Activated naive CD8-positive, alpha-beta T cell treated with anti-CD3 and anti-CD28 coated beads, Interleukin-2, amount 10 ng/mL, durations not matched to agents 7 days and 5 days (primary cell): ENCODE measurements around the gene TREML1. TPM values are rescaled to one million over a fixed set of nuclear protein-coding genes. Genes with fewer than 3 reads are reported as not detected.
"Not testable (repeated sequence)": the region's sequence is repeated elsewhere in the genome, so short reads cannot be mapped to it uniquely, and the experiment has no call there.

ENCODE experiments used
- ATAC-seq: fragments of 150-1000 bp; cut with Tn5 transposase; one replicate; pipeline ENCODE4 v1.10.0; 2021; ENCODE audit warnings: low read depth, moderate library complexity
- POLR2A ChIA-PET: fragments of 350-600 bp; sonication (Branson Sonifier 250); formaldehyde crosslinking; loops from one replicate; lab custom pipeline; 2021; ENCODE audit warnings: antibody characterized with exemption; lab: Charles Lee
- DNase-seq: peaks from one replicate; pipeline ENCODE4 v3.0.0; 2021
- H3K27ac Mint-ChIP-seq: one replicate; pipeline ENCODE4 v1.8.0; 2022; ENCODE audit warnings: mild to moderate bottlenecking, mixed read lengths
- H3K27me3 Mint-ChIP-seq: one replicate; pipeline ENCODE4 v1.8.0; 2022; ENCODE audit warnings: mild to moderate bottlenecking, moderate library complexity, mixed read lengths
- H3K36me3 Mint-ChIP-seq: one replicate; pipeline ENCODE4 v1.8.0; 2021; ENCODE audit warnings: mild to moderate bottlenecking, mixed read lengths
- H3K4me1 Mint-ChIP-seq: one replicate; pipeline ENCODE4 v1.8.0; 2021; ENCODE audit warnings: mixed read lengths
- H3K4me3 Mint-ChIP-seq: one replicate; pipeline ENCODE4 v1.8.0; 2022; ENCODE audit warnings: mild to moderate bottlenecking, moderate library complexity, mixed read lengths
- H3K9me3 Mint-ChIP-seq: one replicate; pipeline ENCODE4 v1.8.0; 2021; ENCODE audit warnings: mixed read lengths
- total RNA-seq, 2 experiments: library from RNA; stranded (reverse); gene quantifications; one replicate each; pipeline ENCODE4 v1.2.3, GENCODE V29; 2021

TREML1 gene
- total RNA-seq, 2 experiments from 2014 or later = not detected

- POLR2A ChIA-PET = interaction anchor here (1.2 to 2.1 kb wide), 3 partner anchors 9 to 117 kb away, joined by 3 to 8 read pairs (median 4); partner anchors contain the start of genes NFYA and TREML2
- no peak for ATAC-seq
- Mint-ChIP-seq H3K9me3 (peaks cover 9% of the 10 kb centered on the region), H3K4me3 (no peak overlapping the region), H3K27ac (no peak overlapping the region), H3K27me3 (no peaks in the 10 kb centered on the region), H3K36me3 (peaks cover 43% of the 10 kb centered on the region), H3K4me1 (peaks cover 44% of the 10 kb centered on the region)
- DNase-seq = no peak
These were observed 35.8 kb upstream of the TREML1 start for GRCh38 chr6:41189967-41190366.

GRCh38 chr6:41189046-41189445 is 34.9 kb upstream of the TREML1 start:
- Mint-ChIP-seq H3K27ac (peak overlapping the region; percentile 36), H3K36me3 (peaks cover 34% of the 10 kb centered on the region), H3K4me1 (peaks cover 36% of the 10 kb centered on the region)
- ATAC-seq, H3K4me3 Mint-ChIP-seq, H3K27me3 Mint-ChIP-seq, DNase-seq, H3K9me3 Mint-ChIP-seq: not testable (repeated sequence)
- POLR2A ChIA-PET = interaction anchor here (1.2 to 2.1 kb wide), 2 partner anchors 10 to 12 kb away, joined by 3 to 8 read pairs; partner anchors contain the start of gene TREML2

GRCh38 chr6:41187924-41188886 is 34.1 kb upstream of the TREML1 start:
- H3K9me3 Mint-ChIP-seq = peaks cover 9% of the 10 kb centered on the region
- H3K27me3 Mint-ChIP-seq = no peaks in the 10 kb centered on the region
- peaks cover 33% of the 10 kb centered on the region for H3K4me1 Mint-ChIP-seq
- H3K27ac Mint-ChIP-seq = peak overlapping the region; percentile 36
- no peak for DNase-seq
- POLR2A ChIA-PET = interaction anchor here (2.7 kb wide), 1 partner anchor 12 kb away, joined by 11 read pairs; the partner anchor contains the start of gene TREML2
- H3K36me3 Mint-ChIP-seq = peaks cover 30% of the 10 kb centered on the region
- ATAC-seq = no peak
- H3K4me3 Mint-ChIP-seq = no peak overlapping the region

- Mint-ChIP-seq H3K27ac (peak overlapping the region; percentile 77), H3K36me3 (peaks cover 19% of the 10 kb centered on the region), H3K9me3 (peaks cover 9% of the 10 kb centered on the region), H3K27me3 (no peaks in the 10 kb centered on the region), H3K4me3 (peak overlapping the region; percentile 37), H3K4me1 (peaks cover 41% of the 10 kb centered on the region)
- POLR2A ChIA-PET = interaction anchor here (2.7 kb wide), 1 partner anchor 14 kb away, joined by 11 read pairs; the partner anchor contains the start of gene TREML2
- ATAC-seq (no peak), DNase-seq (no peak)
These were observed 31.9 kb upstream of the TREML1 start for GRCh38 chr6:41186031-41186562.

GRCh38 chr6:41184761-41185160 is 30.6 kb upstream of the TREML1 start:
- no peaks in the 10 kb centered on the region for H3K27me3 Mint-ChIP-seq
- H3K4me3 Mint-ChIP-seq = no peak overlapping the region
- POLR2A ChIA-PET = interaction anchor here (1.0 kb wide), 1 partner anchor 104 kb away, joined by 3 read pairs; no protein-coding TSS in a partner anchor
- ATAC-seq = no peak
- no peak for DNase-seq
- H3K27ac Mint-ChIP-seq = no peak overlapping the region
- peaks cover 41% of the 10 kb centered on the region for H3K4me1 Mint-ChIP-seq
- peaks cover 4% of the 10 kb centered on the region for H3K9me3 Mint-ChIP-seq
- peaks cover 5% of the 10 kb centered on the region for H3K36me3 Mint-ChIP-seq

- no peaks in the 10 kb centered on the region for H3K36me3 Mint-ChIP-seq
- H3K4me1 Mint-ChIP-seq = peaks cover 31% of the 10 kb centered on the region
- no peaks in the 10 kb centered on the region for H3K9me3 Mint-ChIP-seq
- DNase-seq (no peak), ATAC-seq (peak; percentile 93)
- H3K27me3 Mint-ChIP-seq = peaks cover 3% of the 10 kb centered on the region
- no peak overlapping the region for H3K4me3 Mint-ChIP-seq
- H3K27ac Mint-ChIP-seq = peak overlapping the region; percentile 77
- POLR2A ChIA-PET = interaction anchor here (0.7 to 1.6 kb wide), 8 partner anchors 13 to 154 kb away, joined by 3 to 8 read pairs (median 4); partner anchors contain the start of genes NFYA, OARD1 and TREML2
These were observed 28.2 kb upstream of the TREML1 start for GRCh38 chr6:41182069-41183034.

GRCh38 chr6:41181566-41181965 is 27.4 kb upstream of the TREML1 start:
- H3K9me3 Mint-ChIP-seq = no peaks in the 10 kb centered on the region
- DNase-seq (no peak), ATAC-seq (no peak)
- peaks cover 24% of the 10 kb centered on the region for H3K4me1 Mint-ChIP-seq
- H3K36me3 Mint-ChIP-seq = no peaks in the 10 kb centered on the region
- H3K27me3 Mint-ChIP-seq = peaks cover 9% of the 10 kb centered on the region
- POLR2A ChIA-PET = interaction anchor here (0.7 to 1.6 kb wide), 5 partner anchors 14 to 153 kb away, joined by 3 to 8 read pairs (median 5); partner anchors contain the start of genes NFYA, OARD1 and TREML2
- no peak overlapping the region for H3K4me3 Mint-ChIP-seq
- peak overlapping the region; percentile 68 for H3K27ac Mint-ChIP-seq

- no peaks in the 10 kb centered on the region for H3K36me3 Mint-ChIP-seq
- H3K27ac Mint-ChIP-seq = no peak overlapping the region
- no peak for ATAC-seq
- H3K4me1 Mint-ChIP-seq = peaks cover 11% of the 10 kb centered on the region
- POLR2A ChIA-PET = no interaction called here
- DNase-seq = no peak
- no peak overlapping the region for H3K4me3 Mint-ChIP-seq
- peaks cover 9% of the 10 kb centered on the region for H3K27me3 Mint-ChIP-seq
- no peaks in the 10 kb centered on the region for H3K9me3 Mint-ChIP-seq
These were observed 25.0 kb upstream of the TREML1 start for GRCh38 chr6:41179163-41179562.

GRCh38 chr6:41177695-41178094 is 23.5 kb upstream of the TREML1 start:
- ATAC-seq (no peak), DNase-seq (no peak)
- no peak overlapping the region for H3K4me3 Mint-ChIP-seq
- peaks cover 11% of the 10 kb centered on the region for H3K27me3 Mint-ChIP-seq
- POLR2A ChIA-PET = no interaction called here
- peaks cover 9% of the 10 kb centered on the region for H3K4me1 Mint-ChIP-seq
- no peak overlapping the region for H3K27ac Mint-ChIP-seq
- no peaks in the 10 kb centered on the region for H3K36me3 Mint-ChIP-seq
- H3K9me3 Mint-ChIP-seq = no peaks in the 10 kb centered on the region

GRCh38 chr6:41177287-41177686 is 23.1 kb upstream of the TREML1 start:
- Mint-ChIP-seq H3K9me3 (no peaks in the 10 kb centered on the region), H3K27me3 (peaks cover 11% of the 10 kb centered on the region), H3K36me3 (no peaks in the 10 kb centered on the region), H3K4me1 (peaks cover 6% of the 10 kb centered on the region), H3K4me3 (no peak overlapping the region), H3K27ac (no peak overlapping the region)
- DNase-seq (no peak), ATAC-seq (no peak)
- POLR2A ChIA-PET = no interaction called here

- Mint-ChIP-seq H3K4me3 (no peak overlapping the region), H3K9me3 (no peaks in the 10 kb centered on the region), H3K27ac (no peak overlapping the region), H3K4me1 (no peaks in the 10 kb centered on the region), H3K36me3 (no peaks in the 10 kb centered on the region), H3K27me3 (peaks cover 11% of the 10 kb centered on the region)
- ATAC-seq (no peak), DNase-seq (no peak)
- POLR2A ChIA-PET = no interaction called here
These were observed 22.0 kb upstream of the TREML1 start for GRCh38 chr6:41176189-41176588.

- Mint-ChIP-seq H3K9me3 (no peaks in the 10 kb centered on the region), H3K36me3 (no peaks in the 10 kb centered on the region), H3K4me3 (no peak overlapping the region), H3K4me1 (no peaks in the 10 kb centered on the region), H3K27ac (no peak overlapping the region), H3K27me3 (peaks cover 11% of the 10 kb centered on the region)
- ATAC-seq (no peak), DNase-seq (no peak)
- POLR2A ChIA-PET = no interaction called here
These were observed 20.9 kb upstream of the TREML1 start for GRCh38 chr6:41175084-41175483.
